GM23338 (cell line): ENCODE data around the gene CTDSP2. TPM values are rescaled to one million over a fixed set of nuclear protein-coding genes. Genes with fewer than 3 reads are reported as not detected.

ENCODE experiments used
- ATAC-seq: fragments of 200-7000 bp; cut with Tn5 transposase; 3 replicates; pipeline ENCODE4 v1.9.1; 2020
- DNase-seq: peaks from one replicate; pipeline ENCODE4 v3.0.0-alpha.2; 2015; ENCODE audit warnings: low spot score
- H2AFZ ChIP-seq: fragments of 200-600 bp; sonication (generic); 2 replicates; pipeline ENCODE4 v1.8.0; 2016; ENCODE audit warnings: antibody characterized with exemption, mild to moderate bottlenecking, moderate library complexity
- H3F3A ChIP-seq: fragments of 200-600 bp; sonication (generic); replicated peaks from 2 replicates; pipeline ENCODE4 v1.8.0; 2017; ENCODE audit warnings: antibody characterized with exemption, mixed run types, low read depth
- H3K27ac ChIP-seq: fragments of 200-600 bp; sonication (generic); 2 replicates; pipeline ENCODE4 v1.6.1; 2016; ENCODE audit warnings: low read depth
- H3K27me3 ChIP-seq: fragments of 200-600 bp; sonication (generic); 2 replicates; pipeline ENCODE4 v1.8.0; 2016; ENCODE audit warnings: mild to moderate bottlenecking, mixed run types, moderate library complexity; ENCODE audit not compliant: insufficient read depth
- H3K36me3 ChIP-seq: fragments of 200-600 bp; sonication (generic); 2 replicates; pipeline ENCODE4 v1.8.0; 2016; ENCODE audit warnings: mild to moderate bottlenecking; ENCODE audit not compliant: insufficient read depth
- H3K4me1 ChIP-seq: fragments of 200-600 bp; sonication (generic); 2 replicates; pipeline ENCODE4 v1.8.0; 2016; ENCODE audit warnings: mild to moderate bottlenecking, moderate library complexity; ENCODE audit not compliant: insufficient read depth
- H3K4me2 ChIP-seq: fragments of 200-600 bp; sonication (generic); 2 replicates; pipeline ENCODE4 v1.7.1; 2017; ENCODE audit warnings: mixed run types
- H3K4me3 ChIP-seq: fragments of 200-600 bp; sonication (generic); 2 replicates; pipeline ENCODE4 v1.6.1; 2016; ENCODE audit warnings: mixed run types
- H3K79me2 ChIP-seq: fragments of 200-600 bp; sonication (generic); replicated peaks from 2 replicates; pipeline ENCODE4 v1.8.0; 2017; ENCODE audit warnings: mild to moderate bottlenecking; ENCODE audit not compliant: insufficient read depth
- H3K9me2 ChIP-seq: fragments of 200-600 bp; sonication (generic); 2 replicates; pipeline ENCODE4 v1.8.0; 2017; ENCODE audit not compliant: insufficient read depth
- H4K20me1 ChIP-seq: fragments of 200-600 bp; sonication (generic); replicated peaks from 2 replicates; pipeline ENCODE4 v1.8.0; 2017; ENCODE audit warnings: mild to moderate bottlenecking; ENCODE audit not compliant: insufficient read depth
- H3K27ac Mint-ChIP-seq: 2 replicates; pipeline ENCODE4 v1.8.0; 2020; ENCODE audit warnings: inconsistent platforms, mild to moderate bottlenecking, moderate library complexity, mixed read lengths
- H3K27me3 Mint-ChIP-seq: 3 replicates; pipeline ENCODE4 v1.8.0; 2022; ENCODE audit warnings: low read depth, mild to moderate bottlenecking, moderate library complexity, mixed read lengths, inconsistent platforms; ENCODE audit not compliant: insufficient read depth, poor library complexity
- H3K36me3 Mint-ChIP-seq: 3 replicates; pipeline ENCODE4 v1.8.0; 2021; ENCODE audit warnings: low read depth, mild to moderate bottlenecking, inconsistent platforms, moderate library complexity, mixed read lengths
- H3K4me1 Mint-ChIP-seq: 3 replicates; pipeline ENCODE4 v1.8.0; 2020; ENCODE audit warnings: mild to moderate bottlenecking, inconsistent platforms, mixed read lengths
- H3K4me3 Mint-ChIP-seq: 3 replicates; pipeline ENCODE4 v1.8.0; 2021; ENCODE audit warnings: moderate library complexity, mild to moderate bottlenecking, inconsistent platforms, mixed read lengths
- H3K9me3 Mint-ChIP-seq: 3 replicates; pipeline ENCODE4 v1.8.0; 2020; ENCODE audit warnings: moderate library complexity, mild to moderate bottlenecking, inconsistent platforms, mixed read lengths
- CTCF ChIP-seq, 2 experiments: fragments of 200-600 bp in 1 of 2; sonication (generic) in 1 of 2; conservative IDR thresholded peaks; 2 replicates each; pipeline versions ENCODE4 v1.5.1 to v1.6.1; 2016 to 2017; ENCODE audit warnings: antibody characterized with exemption in 2 of 2, low read depth in 2 of 2, mild to moderate bottlenecking in 2 of 2, moderate library complexity in 1 of 2
- ETS1 ChIP-seq: IDR thresholded peaks from 2 replicates; pipeline ENCODE4 v1.6.1; 2016; ENCODE audit warnings: antibody characterized with exemption
- EZH2phosphoT487 ChIP-seq: fragments of 200-600 bp; sonication (generic); IDR thresholded peaks from one replicate; pipeline ENCODE4 v1.8.1; 2018; ENCODE audit warnings: antibody characterized with exemption; ENCODE audit not compliant: unreplicated experiment
- JUNB ChIP-seq: IDR thresholded peaks from one replicate; pipeline ENCODE4 v1.6.1; 2016; ENCODE audit warnings: antibody characterized with exemption; ENCODE audit not compliant: unreplicated experiment
- REST ChIP-seq: IDR thresholded peaks from one replicate; pipeline ENCODE4 v1.6.1; 2018; ENCODE audit warnings: antibody characterized with exemption; ENCODE audit not compliant: unreplicated experiment
- STAT1 ChIP-seq: IDR thresholded peaks from one replicate; pipeline ENCODE4 v1.6.1; 2016; ENCODE audit warnings: antibody characterized with exemption; ENCODE audit not compliant: unreplicated experiment
- ZNF114 ChIP-seq: fragments of 250-450 bp; sonication (Bioruptor Pico); IDR thresholded peaks from 2 replicates; pipeline ENCODE4 v1.5.0; 2020; ENCODE audit warnings: mild to moderate bottlenecking, moderate library complexity
- ZNF331 ChIP-seq: fragments of 250-450 bp; sonication (Bioruptor Pico); IDR thresholded peaks from 2 replicates; pipeline ENCODE4 v1.5.0; 2020; ENCODE audit warnings: low read depth, mild to moderate bottlenecking, moderate library complexity
- ZNF462 ChIP-seq: fragments of 250-450 bp; sonication (Bioruptor Pico); IDR thresholded peaks from 2 replicates; pipeline ENCODE4 v1.5.0; 2020; ENCODE audit warnings: mild to moderate bottlenecking, moderate library complexity
- polyA plus RNA-seq: library from polyadenylated mRNA; unstranded; fragments of >200 nt; fragmentation: Nextera tagmentation; extraction: Ambion mirVana; gene quantifications from 2 replicates; pipeline ENCODE4 v1.2.1, GENCODE V29; 2016
- total RNA-seq: library from RNA; depleted of rRNA; stranded (reverse); fragments of >200 nt; shearing (Covaris generic); gene quantifications from 2 replicates; pipeline ENCODE4 v1.2.3, GENCODE V29; 2014

The CTDSP2 gene
- total and polyA plus RNA-seq, 2 experiments from 2014 or later, result 22.8 to 81.9 TPM

GRCh38 chr12:57802607-57803006 lies 43.9 kb downstream of the CTDSP2 start (continued):
- no peak for TF ChIP-seq CTCF (conservative IDR thresholded peaks at IDR 0.05; ENCODE audit: low read depth in 2 of 2)
- TF ChIP-seq EZH2phosphoT487, result no peak
- TF ChIP-seq JUNB, result no peak

GRCh38 chr12:57800965-57801364 lies 45.6 kb downstream of the CTDSP2 start:
- TF ChIP-seq JUNB (no peak), ZNF462 (no peak), ETS1 (no peak), REST (no peak), STAT1 (no peak), ZNF114 (CRISPR knock-in tag) (no peak), ZNF331 (CRISPR knock-in tag) (no peak)
- no peaks in the 10 kb centered on the region for H3K79me2 ChIP-seq
- H3K4me1 ChIP-seq, result peaks cover 2% of the 10 kb centered on the region; the same call in 1 of the 2 replicates
- no peaks in the 10 kb centered on the region for H3K9me3 Mint-ChIP-seq
- H3K27ac Mint-ChIP-seq, result no peak overlapping the region
- peaks cover 16% of the 10 kb centered on the region for H3K36me3 ChIP-seq
- no peak overlapping the region for H3K4me3 Mint-ChIP-seq
- H3F3A ChIP-seq, result no peaks in the 10 kb centered on the region
- peaks cover 4% of the 10 kb centered on the region; the same call in 1 of the 2 replicates for H4K20me1 ChIP-seq
- H2AFZ ChIP-seq, result no peak overlapping the region
- H3K4me3 ChIP-seq, result no peak overlapping the region
- no peak overlapping the region for H3K4me2 ChIP-seq
- DNase-seq (no peak), ATAC-seq (no peak)
- no peak overlapping the region for H3K27ac ChIP-seq
- no peaks in the 10 kb centered on the region for H3K4me1 Mint-ChIP-seq
- no peaks in the 10 kb centered on the region for H3K9me2 ChIP-seq
- H3K27me3 Mint-ChIP-seq, result peaks cover 2% of the 10 kb centered on the region
- no peaks in the 10 kb centered on the region for H3K27me3 ChIP-seq
- peaks cover 15% of the 10 kb centered on the region for H3K36me3 Mint-ChIP-seq
